GM21619 (cell line): ENCODE measurements around the gene UBE4A.

Experiments used
- ATAC-seq: cut with Tn5 transposase; IDR thresholded peaks from one replicate; pipeline ENCODE4 v1.9.1; 2021; ENCODE audit not compliant: unreplicated experiment

The UBE4A gene

GRCh38 chr11:118341261-118341660, 18.1 kb upstream of the UBE4A start:
- no peak for ATAC-seq

- no peak for ATAC-seq
Observed at GRCh38 chr11:118341815-118342489, 17.4 kb upstream of the UBE4A start.

- no peak for ATAC-seq
Observed at GRCh38 chr11:118342503-118343161, 16.8 kb upstream of the UBE4A start, which contains the start of gene CD3D. CD3D (minus strand) TSS chr11:118342705; CDS start chr11:118342607, 98 bp downstream.

GRCh38 chr11:118343248-118343647, 16.2 kb upstream of the UBE4A start:
- no peak for ATAC-seq

GRCh38 chr11:118343981-118344515, 15.4 kb upstream of the UBE4A start, which contains the start of gene CD3G:
CD3G (plus strand) TSS chr11:118344344; CDS start chr11:118344424, 80 bp downstream.
- ATAC-seq, result no peak

- ATAC-seq, result no peak
Observed at GRCh38 chr11:118349475-118349874, 9.9 kb upstream of the UBE4A start.

- no peak for ATAC-seq
Observed at GRCh38 chr11:118353084-118353710, 6.2 kb upstream of the UBE4A start.

GRCh38 chr11:118358071-118358470, 1.3 kb upstream of the UBE4A start:
- ATAC-seq, result no peak

GRCh38 chr11:118364956-118365615, 5.7 kb downstream of the UBE4A start:
- ATAC-seq, result no peak

- no peak for ATAC-seq
Observed at GRCh38 chr11:118366287-118366686, 6.9 kb downstream of the UBE4A start.

- no peak for ATAC-seq
Observed at GRCh38 chr11:118370774-118371173, 11.4 kb downstream of the UBE4A start.

GRCh38 chr11:118373263-118373662, 13.9 kb downstream of the UBE4A start:
- no peak for ATAC-seq

- ATAC-seq, result no peak
Observed at GRCh38 chr11:118373871-118374270, 14.5 kb downstream of the UBE4A start.

- ATAC-seq, result no peak
Observed at GRCh38 chr11:118374729-118375128, 15.3 kb downstream of the UBE4A start.

GRCh38 chr11:118375978-118376377, 16.6 kb downstream of the UBE4A start:
- no peak for ATAC-seq

- ATAC-seq, result no peak
Observed at GRCh38 chr11:118379497-118379896, 20.1 kb downstream of the UBE4A start.

GRCh38 chr11:118380571-118380970, 21.2 kb downstream of the UBE4A start:
- no peak for ATAC-seq

GRCh38 chr11:118382954-118383353, 23.6 kb downstream of the UBE4A start:
- ATAC-seq, result no peak

GRCh38 chr11:118383657-118384056, 24.3 kb downstream of the UBE4A start:
- no peak for ATAC-seq

- no peak for ATAC-seq
Observed at GRCh38 chr11:118396097-118396501, 36.7 kb downstream of the UBE4A start.

- ATAC-seq, result no peak
Observed at GRCh38 chr11:118397448-118397847, 38.0 kb downstream of the UBE4A start.
